Endothelial cell of umbilical vein (primary cell): ENCODE data around the gene SLC5A6. TPM values are rescaled to one million over a fixed set of nuclear protein-coding genes. Genes with fewer than 3 reads are reported as not detected.

ENCODE experiments used
- BruUV-seq: library from RNA; stranded (reverse); fragments of 400-500 nt; replicated peaks from 2 replicates; lab custom pipeline; 2021; lab: Mats Ljungman, UMichigan
- CTCF ChIA-PET: fragments of 300-600, 350-600 bp; sonication (Branson Sonifier 250); formaldehyde crosslinking; loops from one replicate; lab custom pipeline; 2021; ENCODE audit warnings: antibody characterized with exemption, inconsistent platforms; lab: Charles Lee
- POLR2A ChIA-PET: fragments of 300-600, 350-600 bp; sonication (Branson Sonifier 250); formaldehyde crosslinking; loops from one replicate; lab custom pipeline; 2021; ENCODE audit warnings: antibody characterized with exemption, inconsistent platforms; lab: Charles Lee
- DNase-seq: peaks from one replicate; pipeline ENCODE4 v3.0.0-alpha.2; 2011; ENCODE audit warnings: low read depth, low spot score
- FAIRE-seq: peaks from 2 replicates; lab custom pipeline; 2011; peaks lifted over from hg19 to GRCh38; lab: Jason Lieb, UNC
- H2AFZ ChIP-seq: 2 replicates; pipeline ENCODE4 v1.6.0; 2012; ENCODE audit warnings: low read depth, low read length, control low read depth, inconsistent platforms
- H3K27ac ChIP-seq: 2 replicates; pipeline ENCODE4 v1.5.1; 2011; ENCODE audit warnings: low read depth, mild to moderate bottlenecking, control low read depth, low read length, moderate library complexity; ENCODE audit not compliant: insufficient read depth
- H3K27me3 ChIP-seq, 2 experiments: 2 replicates each; pipeline versions ENCODE4 v1.6.0 to v1.6.1; 2011; ENCODE audit warnings: low read length in 2 of 2, mixed read lengths in 1 of 2; ENCODE audit not compliant: control insufficient read depth in 2 of 2, insufficient read depth in 2 of 2
- H3K36me3 ChIP-seq, 2 experiments: 2 replicates in 1 of 2; 3 replicates in 1 of 2; pipeline ENCODE4 v1.5.1; 2011; ENCODE audit warnings: low read length in 2 of 2, mild to moderate bottlenecking in 1 of 2, moderate library complexity in 1 of 2; ENCODE audit not compliant: control insufficient read depth in 2 of 2, insufficient read depth in 2 of 2; ENCODE audit errors: extremely low read depth in 1 of 2
- H3K4me1 ChIP-seq: 3 replicates; pipeline ENCODE4 v1.5.1; 2011; ENCODE audit warnings: mild to moderate bottlenecking, low read length; ENCODE audit not compliant: control insufficient read depth, insufficient read depth; ENCODE audit errors: extremely low read depth
- H3K4me2 ChIP-seq: 2 replicates; pipeline ENCODE4 v1.6.1; 2011; ENCODE audit warnings: low read length, control low read depth, mixed read lengths; ENCODE audit not compliant: insufficient read depth
- H3K4me3 ChIP-seq, 3 experiments: fragments of 200-600 bp in 1 of 3; sonication (generic), shearing (Covaris generic) in 1 of 3; replicated peaks in 1 of 3; 2 replicates each; pipeline ENCODE4 v1.5.1; 2011 to 2016; ENCODE audit warnings: control low read depth in 3 of 3, low read length in 3 of 3, mild to moderate bottlenecking in 2 of 3, inconsistent platforms in 1 of 3, low read depth in 1 of 3, moderate library complexity in 1 of 3; ENCODE audit not compliant: insufficient read depth in 1 of 3
- H3K79me2 ChIP-seq: 2 replicates; pipeline ENCODE4 v1.6.0; 2012; ENCODE audit warnings: low read length, inconsistent platforms; ENCODE audit not compliant: control insufficient read depth, insufficient read depth
- H3K9ac ChIP-seq: replicated peaks from 2 replicates; pipeline ENCODE3; 2011; ENCODE audit warnings: low read length, control low read depth; ENCODE audit not compliant: insufficient read depth; ENCODE audit errors: extremely low read depth
- H3K9me1 ChIP-seq: replicated peaks from 3 replicates; pipeline ENCODE4 v1.6.0; 2011; ENCODE audit warnings: mild to moderate bottlenecking, low read length; ENCODE audit not compliant: control insufficient read depth, insufficient read depth; ENCODE audit errors: extremely low read depth
- H3K9me3 ChIP-seq: replicated peaks from 2 replicates; pipeline ENCODE4 v1.5.1; 2012; ENCODE audit warnings: low read length, inconsistent platforms; ENCODE audit not compliant: control insufficient read depth, insufficient read depth
- H4K20me1 ChIP-seq: replicated peaks from 2 replicates; pipeline ENCODE3; 2011; ENCODE audit warnings: mild to moderate bottlenecking, low read length; ENCODE audit not compliant: control insufficient read depth, insufficient read depth; ENCODE audit errors: extremely low read depth
- EZH2 ChIP-seq: IDR thresholded peaks from 2 replicates; pipeline ENCODE4 v1.6.1; 2012; ENCODE audit warnings: borderline replicate concordance, low read depth, mild to moderate bottlenecking, moderate library complexity, low read length, inconsistent platforms; ENCODE audit not compliant: severe bottlenecking
- FOS ChIP-seq: IDR thresholded peaks from 2 replicates; pipeline ENCODE4 v1.6.1; 2011; ENCODE audit warnings: mild to moderate bottlenecking, low read length, moderate library complexity, borderline replicate concordance; ENCODE audit not compliant: insufficient read depth
- GATA2 ChIP-seq: IDR thresholded peaks from 2 replicates; pipeline ENCODE4 v1.7.0; 2011; ENCODE audit warnings: low read depth, mild to moderate bottlenecking, moderate library complexity, mixed read lengths, low read length; ENCODE audit not compliant: insufficient read length, insufficient read depth
- JUN ChIP-seq: IDR thresholded peaks from 2 replicates; pipeline ENCODE4 v1.6.1; 2011; ENCODE audit warnings: borderline replicate concordance, low read depth; ENCODE audit not compliant: insufficient read length, insufficient read depth
- MAX ChIP-seq: IDR thresholded peaks from 2 replicates; pipeline ENCODE4 v1.6.1; 2011; ENCODE audit not compliant: insufficient read depth, insufficient read length
- MYC ChIP-seq: IDR thresholded peaks from one replicate; pipeline ENCODE4 v1.6.1; 2011; ENCODE audit warnings: mild to moderate bottlenecking, low read depth, low read length
- POLR2AphosphoS5 ChIP-seq: IDR thresholded peaks from 2 replicates; pipeline ENCODE4 v1.6.1; 2012; ENCODE audit warnings: low read depth, mild to moderate bottlenecking, control low read depth, low read length, moderate library complexity; ENCODE audit not compliant: insufficient read depth
- dilution Hi-C: fragments of 300-500 bp; cut with MboI; formaldehyde crosslinking; loops from one replicate; pipeline ENCODE4 v1.15.0; 2019; ENCODE audit warnings: low sequenced_read_pairs; ENCODE audit not compliant: extremely low pct_ligation_motif_present
- intact Hi-C: fragments of 100-400 bp; cut with micrococcal nuclease; formaldehyde crosslinking; loops from one replicate; pipeline ENCODE4 v1.10.0; 2022
- polyA plus RNA-seq, 4 experiments: library from polyadenylated mRNA; depleted of rRNA in 3 of 4; stranded (reverse) in 3 of 4; unstranded in 1 of 4; fragments of >200 nt; gene quantifications; 2 replicates each; pipeline versions ENCODE4 v1.2.1 to v1.2.3, GENCODE V29; 2011 to 2012; ENCODE audit warnings: missing spikeins in 1 of 4
- total RNA-seq: library from RNA; stranded (reverse); gene quantifications from 2 replicates; pipeline ENCODE4 v1.2.3, GENCODE V29; 2021

SLC5A6 gene
- total and polyA plus RNA-seq, 2 donors (not counting 3 experiments of a cell fraction or from before 2014, with no cell fraction given), result 52.0 to 92.5 TPM

GRCh38 chr2:27154488-27154887, 57.6 kb downstream of the SLC5A6 start:
- H3K4me1 ChIP-seq, result no peaks in the 10 kb centered on the region
- POLR2A ChIA-PET, result no interaction called here

GRCh38 chr2:27152796-27153464, 59.1 kb downstream of the SLC5A6 start:
- CTCF ChIA-PET, result interaction anchor here (1.4 to 2.1 kb wide), 3 partner anchors 17 to 40 kb away, joined by 3 to 9 read pairs (median 7); no protein-coding TSS in a partner anchor
- dilution Hi-C loops, result no loop called here
- Histone ChIP-seq H3K79me2 (no peaks in the 10 kb centered on the region), H3K27ac (no peak overlapping the region), H2AFZ (no peak overlapping the region), H3K4me1 (no peaks in the 10 kb centered on the region), H3K4me2 (no peak overlapping the region), H3K9ac (no peak overlapping the region), H4K20me1 (no peaks in the 10 kb centered on the region), H3K36me3 (no peaks in the 10 kb centered on the region), H3K27me3 (no peaks in the 10 kb centered on the region), H3K4me3 (no peak overlapping the region), H3K9me3 (no peaks in the 10 kb centered on the region), H3K9me1 (no peaks in the 10 kb centered on the region)
- TF ChIP-seq EZH2 (no peak), POLR2AphosphoS5 (no peak), JUN (no peak), MYC (no peak), GATA2 (no peak), MAX (no peak), FOS (no peak)
- no TSS peak for BruUV-seq
- DNase-seq (no peak), FAIRE-seq (no peak)
- POLR2A ChIA-PET, result no interaction called here
- intact Hi-C loops, result loop anchor here (10.0 kb wide), 1 partner anchor 168 kb away; no protein-coding TSS in a partner anchor

More at GRCh38 chr2:27154488-27154887, 57.6 kb downstream of the SLC5A6 start:
- Histone ChIP-seq H3K4me2 (no peak overlapping the region), H4K20me1 (no peaks in the 10 kb centered on the region), H3K27ac (no peak overlapping the region), H3K36me3 (no peaks in the 10 kb centered on the region), H3K9ac (no peak overlapping the region), H2AFZ (no peak overlapping the region), H3K79me2 (no peaks in the 10 kb centered on the region), H3K9me1 (no peaks in the 10 kb centered on the region), H3K4me3 (no peak overlapping the region), H3K27me3 (no peaks in the 10 kb centered on the region), H3K9me3 (no peaks in the 10 kb centered on the region)
- intact Hi-C loops (loop anchor here (10.0 kb wide), 1 partner anchor 170 kb away; no protein-coding TSS in a partner anchor), dilution Hi-C loops (no loop called here)
- DNase-seq (no peak), FAIRE-seq (no peak)
- TF ChIP-seq MAX, result no peak
- CTCF ChIA-PET, result interaction anchor here (1.0 kb wide), 1 partner anchor 15 kb away, joined by 3 read pairs; no protein-coding TSS in a partner anchor
- BruUV-seq, result no TSS peak
